Activated CD8-positive, alpha-beta T cell treated with anti-CD3 and anti-CD28 coated beads for 36 hours (primary cell): ENCODE data around the gene PLK3. TPM values are rescaled to one million over a fixed set of nuclear protein-coding genes. Genes with fewer than 3 reads are reported as not detected.
"Not testable (repeated sequence)": the region's sequence is repeated elsewhere in the genome, so short reads cannot be mapped to it uniquely, and the experiment has no call there.

ENCODE experiments used
- ATAC-seq: fragments of 200-7000 bp; cut with Tn5 transposase; one replicate; pipeline ENCODE4 v1.10.0; 2021; ENCODE audit warnings: mild to moderate bottlenecking, moderate library complexity
- CTCF ChIA-PET: fragments of 350-600 bp; sonication (Branson Sonifier 250); formaldehyde crosslinking; loops from one replicate; lab custom pipeline; 2021; ENCODE audit warnings: antibody characterized with exemption; lab: Charles Lee
- POLR2A ChIA-PET: fragments of 350-600 bp; sonication (Branson Sonifier 250); formaldehyde crosslinking; loops from one replicate; lab custom pipeline; 2021; ENCODE audit warnings: antibody characterized with exemption; lab: Charles Lee
- DNase-seq: peaks from one replicate; pipeline ENCODE4 v3.0.0-alpha.2; 2020
- H3K27ac Mint-ChIP-seq: one replicate; pipeline ENCODE4 v1.8.0; 2021; ENCODE audit warnings: mild to moderate bottlenecking, mixed read lengths
- H3K27me3 Mint-ChIP-seq: one replicate; pipeline ENCODE4 v1.8.0; 2021; ENCODE audit warnings: mixed read lengths
- H3K36me3 Mint-ChIP-seq: one replicate; pipeline ENCODE4 v1.8.0; 2021; ENCODE audit warnings: low read depth, mixed read lengths
- H3K4me1 Mint-ChIP-seq: one replicate; pipeline ENCODE4 v1.8.0; 2021; ENCODE audit warnings: low read depth, mixed read lengths
- H3K4me3 Mint-ChIP-seq: one replicate; pipeline ENCODE4 v1.8.0; 2021; ENCODE audit warnings: mild to moderate bottlenecking, moderate library complexity, mixed read lengths
- H3K9me3 Mint-ChIP-seq: one replicate; pipeline ENCODE4 v1.8.0; 2021; ENCODE audit warnings: mixed read lengths
- CTCF ChIP-seq: fragments of 200-600 bp; IDR thresholded peaks from one replicate; pipeline ENCODE4 v1.8.0; 2022; ENCODE audit warnings: antibody characterized with exemption, mild to moderate bottlenecking
- intact Hi-C: fragments of 100-400 bp; cut with micrococcal nuclease; formaldehyde crosslinking; loops from one replicate; pipeline ENCODE4 v1.10.0; 2022
- total RNA-seq, 2 experiments: library from RNA; stranded (reverse); gene quantifications; one replicate each; pipeline ENCODE4 v1.2.3, GENCODE V29; 2021

The PLK3 gene
- total RNA-seq, 2 experiments from 2014 or later: 36.4 to 36.6 TPM

GRCh38 chr1:44831516-44831915, 31.3 kb downstream of the PLK3 start:
- no peaks in the 10 kb centered on the region for H3K27me3 Mint-ChIP-seq
- no peak for ATAC-seq
- ChIA-PET POLR2A (interaction anchor here (1.0 to 7.1 kb wide), 4 partner anchors 11 to 110 kb away, joined by 3 to 66 read pairs (median 10); partner anchors contain the start of gene RPS8), CTCF (interaction anchor here (1.3 kb wide), 1 partner anchor 98 kb away, joined by 3 read pairs; no protein-coding TSS in a partner anchor)
- no peak overlapping the region for H3K27ac Mint-ChIP-seq
- intact Hi-C loops: no loop called here
- no peak for DNase-seq
- no peak overlapping the region for H3K4me3 Mint-ChIP-seq
- no peaks in the 10 kb centered on the region for H3K9me3 Mint-ChIP-seq
- H3K4me1 Mint-ChIP-seq: peaks cover 10% of the 10 kb centered on the region
- H3K36me3 Mint-ChIP-seq: no peaks in the 10 kb centered on the region
- no peak for TF ChIP-seq CTCF

- H3K4me3 Mint-ChIP-seq: no peak overlapping the region
- DNase-seq: no peak
- peaks cover 10% of the 10 kb centered on the region for H3K4me1 Mint-ChIP-seq
- H3K27ac Mint-ChIP-seq: no peak overlapping the region
- H3K9me3 Mint-ChIP-seq: no peaks in the 10 kb centered on the region
- ChIA-PET POLR2A (interaction anchor here (2.5 to 7.1 kb wide), 3 partner anchors 12 to 111 kb away, joined by 6 to 66 read pairs (median 14); partner anchors contain the start of gene RPS8), CTCF (interaction anchor here (0.7 to 1.3 kb wide), 3 partner anchors 9 to 97 kb away, joined by 3 to 4 read pairs (median 3); no protein-coding TSS in a partner anchor)
- H3K27me3 Mint-ChIP-seq: no peaks in the 10 kb centered on the region
- TF ChIP-seq CTCF: no peak
- no peak for ATAC-seq
- no peaks in the 10 kb centered on the region for H3K36me3 Mint-ChIP-seq
- intact Hi-C loops: no loop called here
Observed at GRCh38 chr1:44832056-44832705, 32.0 kb downstream of the PLK3 start.

GRCh38 chr1:44834328-44834727, 34.2 kb downstream of the PLK3 start:
- TF ChIP-seq CTCF: no peak
- H3K9me3 Mint-ChIP-seq: no peaks in the 10 kb centered on the region
- no peak overlapping the region for H3K27ac Mint-ChIP-seq
- CTCF ChIA-PET: interaction anchor here (1.2 to 2.7 kb wide), 5 partner anchors 11 to 176 kb away, joined by 3 to 14 read pairs (median 4); partner anchors contain the start of gene EIF2B3
- no peaks in the 10 kb centered on the region for H3K36me3 Mint-ChIP-seq
- no peak overlapping the region for H3K4me3 Mint-ChIP-seq
- peaks cover 10% of the 10 kb centered on the region for H3K4me1 Mint-ChIP-seq
- intact Hi-C loops: no loop called here
- H3K27me3 Mint-ChIP-seq: no peaks in the 10 kb centered on the region
- no peak for DNase-seq
- POLR2A ChIA-PET: interaction anchor here (0.5 to 7.1 kb wide), 3 partner anchors 14 to 687 kb away, joined by 3 to 66 read pairs (median 4); partner anchors contain the start of gene PRDX1
- no peak for ATAC-seq

GRCh38 chr1:44835738-44836675, 35.8 kb downstream of the PLK3 start:
- ChIA-PET POLR2A (interaction anchor here (1.3 kb wide), 1 partner anchor 105 kb away, joined by 3 read pairs; no protein-coding TSS in a partner anchor), CTCF (interaction anchor here (0.6 to 2.8 kb wide), 15 partner anchors 9 to 176 kb away, joined by 3 to 17 read pairs (median 3); partner anchors contain the start of genes PTCH2 and UROD)
- no peaks in the 10 kb centered on the region for H3K9me3 Mint-ChIP-seq
- peak; percentile 99 for ATAC-seq
- intact Hi-C loops: no loop called here
- H3K27me3 Mint-ChIP-seq: no peaks in the 10 kb centered on the region
- DNase-seq: peak; percentile 97
- no peak overlapping the region for H3K4me3 Mint-ChIP-seq
- peak; percentile 77 for TF ChIP-seq CTCF
- H3K27ac Mint-ChIP-seq: peak overlapping the region; percentile 49
- peaks cover 10% of the 10 kb centered on the region for H3K4me1 Mint-ChIP-seq
- no peaks in the 10 kb centered on the region for H3K36me3 Mint-ChIP-seq

GRCh38 chr1:44838294-44838693, 38.1 kb downstream of the PLK3 start:
- peaks cover 11% of the 10 kb centered on the region for H3K4me1 Mint-ChIP-seq
- H3K9me3 Mint-ChIP-seq, POLR2A ChIA-PET, intact Hi-C loops, H3K27me3 Mint-ChIP-seq, H3K4me3 Mint-ChIP-seq, DNase-seq, H3K27ac Mint-ChIP-seq, ATAC-seq, H3K36me3 Mint-ChIP-seq, CTCF ChIA-PET: not testable (repeated sequence)
